Measurements from ENCODE around the gene ABHD18. TPM values are rescaled to one million over a fixed set of nuclear protein-coding genes. Genes with fewer than 3 reads are reported as not detected.

ABHD18 gene
- polyA plus RNA-seq, 1 donor from 2014 or later = 17.5 TPM

GRCh38 chr4:127965803-127966175, 583 bp downstream of the ABHD18 start:
- peaks cover 52% of the 10 kb centered on the region for H3K79me2 ChIP-seq (replicated peaks; ENCODE audit: insufficient read depth, low read length)
- H3F3A ChIP-seq (ENCODE audit: insufficient read depth, low read length, poor library complexity, severe bottlenecking) = no peaks in the 10 kb centered on the region
- no peaks in the 10 kb centered on the region for H3K27me3 ChIP-seq (ENCODE audit: insufficient read depth, low read depth, low read length)
- TF ChIP-seq REST (IDR thresholded peaks at IDR 0.05; ENCODE audit: borderline replicate concordance) (peak; percentile 85), SMC3 (conservative IDR thresholded peaks at IDR 0.05; ENCODE audit: poor library complexity) (no peak), POLR2AphosphoS5 (IDR thresholded peaks at IDR 0.05) (peak; percentile 90), MXI1 (conservative IDR thresholded peaks at IDR 0.05; ENCODE audit: poor library complexity, severe bottlenecking) (peak; percentile 67), RAD21 (conservative IDR thresholded peaks at IDR 0.05) (no peak), CTCF (IDR thresholded peaks at IDR 0.05; ENCODE audit: poor library complexity, severe bottlenecking) (no peak)
- H4K20me1 ChIP-seq (ENCODE audit: insufficient read depth) = no peaks in the 10 kb centered on the region
- peak overlapping the region; percentile 70 for H3K4me3 ChIP-seq (ENCODE audit: low read length)
- peak overlapping the region; percentile 99 for H2AFZ ChIP-seq (ENCODE audit: low read depth, low read length)
- peak overlapping the region; percentile 89 for H3K27ac ChIP-seq (ENCODE audit: low read length)
- peak overlapping the region; percentile 70 for H3K4me2 ChIP-seq (ENCODE audit: low read length)
- H3K9ac ChIP-seq (ENCODE audit: low read length) = peak overlapping the region; percentile 91
- no peaks in the 10 kb centered on the region for H3K9me2 ChIP-seq (ENCODE audit: insufficient read depth, low read length)
- H3K36me3 ChIP-seq (ENCODE audit: insufficient read depth, low read length) = no peaks in the 10 kb centered on the region
- H3K9me3 ChIP-seq (ENCODE audit: low read length) = no peaks in the 10 kb centered on the region

GRCh38 chr4:127967141-127967775, 2.1 kb downstream of the ABHD18 start:
- Histone ChIP-seq H3K36me3 (ENCODE audit: insufficient read depth, low read length) (no peaks in the 10 kb centered on the region), H3K27me3 (ENCODE audit: insufficient read depth, low read depth, low read length) (no peaks in the 10 kb centered on the region), H3K9me2 (ENCODE audit: insufficient read depth, low read length) (no peaks in the 10 kb centered on the region), H3K4me3 (ENCODE audit: low read length) (no peak overlapping the region), H3F3A (ENCODE audit: insufficient read depth, low read length, poor library complexity, severe bottlenecking) (no peaks in the 10 kb centered on the region), H3K4me2 (ENCODE audit: low read length) (no peak overlapping the region), H4K20me1 (ENCODE audit: insufficient read depth) (no peaks in the 10 kb centered on the region), H3K9ac (ENCODE audit: low read length) (no peak overlapping the region), H3K79me2 (replicated peaks; ENCODE audit: insufficient read depth, low read length) (peaks cover 48% of the 10 kb centered on the region), H3K27ac (ENCODE audit: low read length) (no peak overlapping the region), H3K9me3 (ENCODE audit: low read length) (no peaks in the 10 kb centered on the region), H2AFZ (ENCODE audit: low read depth, low read length) (no peak overlapping the region)
- TF ChIP-seq SMC3 (conservative IDR thresholded peaks at IDR 0.05; ENCODE audit: poor library complexity) = no peak
- TF ChIP-seq REST (IDR thresholded peaks at IDR 0.05; ENCODE audit: borderline replicate concordance) = no peak
- no peak for TF ChIP-seq EP300 (conservative IDR thresholded peaks at IDR 0.05; ENCODE audit: poor library complexity, severe bottlenecking)
- TF ChIP-seq EZH2 (IDR thresholded peaks at IDR 0.05; ENCODE audit: borderline replicate concordance, insufficient read depth, low read length, poor library complexity, severe bottlenecking) = no peak
- TF ChIP-seq RAD21 (conservative IDR thresholded peaks at IDR 0.05) = no peak
- no peak for TF ChIP-seq CTCF (IDR thresholded peaks at IDR 0.05; ENCODE audit: poor library complexity, severe bottlenecking)
- TF ChIP-seq TAF1 (IDR thresholded peaks at IDR 0.05; ENCODE audit: low read depth) = no peak
- no peak for TF ChIP-seq MXI1 (conservative IDR thresholded peaks at IDR 0.05; ENCODE audit: poor library complexity, severe bottlenecking)
